ENCODE measurements around the gene RAB41.
"Not testable (repeated sequence)": the region's sequence is repeated elsewhere in the genome, so short reads cannot be mapped to it uniquely, and the experiment has no call there.

GRCh38 chrX:70323628-70324027, 41.7 kb downstream of the RAB41 start:
- TF ChIP-seq CTCF (conservative IDR thresholded peaks at IDR 0.05 in 1 of 2, IDR thresholded peaks at IDR 0.05 in 1 of 2; ENCODE audit: extremely low read depth in 1 of 2, insufficient read depth in 1 of 2, low read depth in 1 of 2, low read length in 2 of 2); EZH2 (IDR thresholded peaks at IDR 0.05; ENCODE audit: borderline replicate concordance, low read length): not testable (repeated sequence)
